GM19099 (cell line): Measurements from ENCODE around the gene DYNC1H1.

Experiments used
- POLR2A ChIP-seq: IDR thresholded peaks from 3 replicates; pipeline ENCODE4 v1.6.1; 2011; ENCODE audit warnings: low read depth; ENCODE audit not compliant: insufficient read length; ENCODE audit errors: extremely low read depth

The DYNC1H1 gene

DNA sequence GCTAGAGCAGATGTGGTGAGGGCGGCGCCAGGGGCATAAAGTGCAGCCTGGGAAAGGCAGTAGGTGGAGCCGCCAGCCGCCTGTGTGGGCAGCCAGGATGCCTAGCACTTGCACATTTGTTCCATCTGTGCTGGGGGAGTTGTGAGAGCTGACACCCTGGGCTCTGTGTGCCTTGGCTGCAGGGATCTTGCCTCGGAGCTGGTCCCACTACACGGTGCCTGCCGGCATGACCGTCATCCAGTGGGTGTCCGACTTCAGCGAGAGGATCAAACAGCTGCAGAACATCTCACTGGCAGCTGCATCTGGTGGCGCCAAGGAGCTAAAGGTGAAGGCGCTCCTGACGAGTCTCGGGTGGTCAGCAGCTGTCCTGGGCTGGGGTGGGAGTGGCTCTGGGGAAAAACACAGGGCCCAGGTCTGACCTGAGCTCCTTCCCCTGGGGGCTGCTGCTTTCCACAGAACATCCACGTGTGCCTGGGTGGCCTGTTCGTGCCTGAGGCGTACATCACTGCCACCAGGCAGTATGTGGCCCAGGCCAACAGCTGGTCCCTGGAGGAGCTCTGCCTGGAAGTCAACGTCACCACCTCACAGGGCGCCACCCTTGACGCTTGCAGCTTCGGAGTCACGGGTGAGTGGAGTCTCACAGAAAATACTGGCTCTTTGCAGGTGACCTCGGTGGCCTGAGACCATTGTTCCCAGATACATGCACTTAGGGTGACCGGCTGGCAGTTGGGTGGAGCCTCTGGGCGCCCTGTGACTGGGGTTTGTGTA lies 85.1 kb downstream of the DYNC1H1 start:
- no peak for TF ChIP-seq POLR2A

DNA sequence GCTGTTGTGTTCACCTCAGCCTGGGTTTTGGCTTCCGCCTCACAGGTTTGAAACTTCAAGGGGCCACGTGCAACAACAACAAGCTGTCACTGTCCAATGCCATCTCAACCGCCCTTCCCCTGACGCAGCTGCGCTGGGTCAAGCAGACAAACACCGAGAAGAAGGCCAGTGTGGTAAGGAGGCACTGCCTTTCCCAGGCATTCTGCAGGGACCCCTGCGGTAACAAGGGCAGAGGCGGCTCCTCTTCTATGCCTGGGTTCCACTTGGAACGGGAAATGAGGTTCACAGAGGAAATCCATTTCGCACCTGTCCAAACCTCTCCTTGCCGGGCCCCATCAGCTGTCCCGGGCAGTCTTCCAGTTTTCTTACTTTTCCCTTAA lies 85.6 kb downstream of the DYNC1H1 start:
- TF ChIP-seq POLR2A: no peak

DNA sequence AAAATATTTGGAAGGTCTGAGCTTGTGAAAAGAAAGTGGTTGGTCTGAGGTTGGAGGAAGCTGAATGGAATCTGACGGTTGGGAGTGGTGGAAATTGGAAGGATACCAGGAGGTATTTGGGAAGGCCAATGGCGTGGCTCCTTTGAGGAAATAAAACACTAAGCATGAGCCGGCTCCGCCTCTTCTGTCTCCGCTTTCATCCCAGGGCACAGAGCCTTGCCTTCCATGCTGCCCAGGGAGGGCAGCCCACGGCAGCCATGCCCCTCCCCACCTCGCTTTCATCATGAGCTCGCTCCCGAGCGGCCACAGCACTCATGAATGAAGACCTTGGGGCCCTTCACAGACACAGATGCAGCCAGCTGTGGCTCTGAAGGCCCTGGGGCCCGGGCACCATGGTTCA lies 86.3 kb downstream of the DYNC1H1 start:
- no peak for TF ChIP-seq POLR2A

DNA sequence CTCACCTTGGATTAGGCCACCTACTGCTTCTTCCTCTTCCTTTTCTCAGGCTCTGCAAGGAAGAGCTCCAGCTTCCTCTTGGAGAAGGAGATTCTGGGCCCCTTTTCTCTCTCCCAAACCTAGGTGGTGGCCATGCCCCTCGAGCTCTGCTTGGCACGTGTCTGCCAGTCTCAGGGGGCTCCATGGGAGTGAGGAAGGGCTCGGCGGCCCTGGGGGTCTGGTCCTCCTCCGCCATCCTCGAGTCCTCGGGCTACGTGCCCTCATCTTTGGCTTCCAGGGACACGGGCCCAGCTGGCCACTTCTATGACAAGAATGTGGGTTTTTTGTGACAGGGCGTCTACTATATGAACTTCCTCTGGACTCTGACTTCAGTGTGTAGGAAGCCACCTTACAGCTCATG lies 88.1 kb downstream of the DYNC1H1 start:
- no peak for TF ChIP-seq POLR2A

DNA sequence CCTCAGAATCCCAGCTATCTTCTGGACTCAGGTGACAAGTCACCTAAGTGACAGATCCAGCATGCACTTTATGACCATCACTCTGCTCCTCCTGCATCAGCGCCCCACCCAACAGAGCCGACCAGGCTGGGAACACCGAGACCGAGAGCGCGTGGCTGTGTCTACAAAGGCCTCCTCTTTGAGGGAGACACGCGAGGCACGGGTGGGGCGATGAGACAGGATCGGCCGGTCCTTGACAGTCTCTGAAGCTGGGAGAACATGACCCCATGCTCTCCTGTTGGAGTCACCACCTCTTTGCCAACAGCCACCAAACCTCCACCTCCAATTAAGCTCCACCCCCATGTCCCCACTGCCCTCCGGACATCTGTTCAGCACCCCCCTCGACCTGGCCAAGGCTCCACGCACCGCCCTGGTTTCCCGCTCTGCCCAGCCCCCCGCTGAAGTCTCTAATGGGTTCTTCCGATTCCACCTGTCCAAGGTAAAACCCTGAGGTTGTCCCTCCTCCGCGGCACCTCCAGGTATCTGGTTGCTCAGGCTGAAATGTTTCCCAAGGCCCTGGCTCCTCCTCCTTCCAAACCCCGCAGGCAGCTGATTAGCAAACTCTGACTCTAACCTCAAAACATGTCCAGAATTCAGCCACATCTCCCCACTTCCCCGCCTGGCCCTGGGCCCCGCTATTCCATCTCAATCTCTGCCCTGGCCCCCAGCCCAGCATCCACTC lies 91.0 kb downstream of the DYNC1H1 start:
- no peak for TF ChIP-seq POLR2A

DNA sequence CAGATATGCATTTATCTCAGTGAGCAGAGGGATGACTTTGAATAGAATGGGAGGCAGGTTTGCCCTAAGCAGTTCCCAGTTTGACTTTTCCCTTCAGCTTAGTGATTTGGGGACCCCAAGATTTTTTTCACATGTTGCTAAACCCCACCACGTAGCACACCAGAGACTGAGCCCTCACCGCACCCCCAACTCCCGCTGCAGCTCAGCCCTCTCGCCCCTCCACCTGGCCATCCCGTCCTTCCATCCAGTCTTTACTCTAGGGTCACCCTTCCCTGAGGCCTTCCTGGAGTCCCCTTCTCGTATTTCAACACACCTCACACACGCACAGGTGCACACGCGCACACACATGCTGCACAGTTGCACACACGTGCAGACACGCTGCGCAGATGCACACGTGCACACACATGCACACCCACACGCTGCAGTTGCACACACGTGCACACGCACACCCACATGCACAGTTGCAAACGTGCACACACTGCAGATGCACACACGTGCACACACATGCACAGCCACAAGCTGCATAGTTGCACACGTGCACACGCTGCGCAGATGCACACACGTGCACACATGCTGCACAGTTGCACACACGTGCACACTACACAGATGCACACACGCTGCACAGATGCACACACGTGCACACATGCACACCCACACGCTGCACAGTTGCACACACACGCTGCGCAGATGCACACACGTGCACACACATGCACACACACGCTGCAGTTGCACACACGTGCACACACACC lies 92.5 kb downstream of the DYNC1H1 start:
- no peak for TF ChIP-seq POLR2A

DNA sequence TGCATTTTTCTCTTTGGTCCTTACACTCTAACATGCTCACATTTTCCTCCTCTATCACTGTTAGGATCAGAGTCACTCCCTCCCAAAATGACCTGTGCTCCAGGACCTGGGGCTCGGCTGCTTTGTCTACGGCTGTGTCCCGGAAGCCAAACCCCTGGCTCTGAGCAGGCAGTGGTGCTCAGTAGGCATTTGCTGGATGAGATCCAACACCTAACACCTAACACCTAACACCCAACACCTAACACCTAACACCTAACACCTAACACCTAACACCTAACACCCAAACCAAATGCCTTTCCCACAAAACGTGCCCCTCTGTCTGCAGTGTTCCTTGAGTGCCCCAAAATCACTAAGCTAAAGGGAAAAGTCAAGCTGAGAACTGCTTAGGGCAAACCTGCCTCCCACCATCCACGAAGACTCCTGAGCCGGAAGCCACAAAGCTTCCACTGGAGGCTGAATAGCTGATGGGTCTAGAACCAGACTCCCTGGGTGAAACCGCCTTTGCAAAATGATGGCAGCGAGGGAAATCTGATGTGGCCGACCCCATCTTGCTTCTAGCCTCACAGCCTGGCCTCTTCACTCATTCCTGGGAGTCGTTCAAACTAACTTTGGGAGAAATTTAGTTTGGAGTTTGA lies 93.2 kb downstream of the DYNC1H1 start:
- TF ChIP-seq POLR2A: no peak

DNA sequence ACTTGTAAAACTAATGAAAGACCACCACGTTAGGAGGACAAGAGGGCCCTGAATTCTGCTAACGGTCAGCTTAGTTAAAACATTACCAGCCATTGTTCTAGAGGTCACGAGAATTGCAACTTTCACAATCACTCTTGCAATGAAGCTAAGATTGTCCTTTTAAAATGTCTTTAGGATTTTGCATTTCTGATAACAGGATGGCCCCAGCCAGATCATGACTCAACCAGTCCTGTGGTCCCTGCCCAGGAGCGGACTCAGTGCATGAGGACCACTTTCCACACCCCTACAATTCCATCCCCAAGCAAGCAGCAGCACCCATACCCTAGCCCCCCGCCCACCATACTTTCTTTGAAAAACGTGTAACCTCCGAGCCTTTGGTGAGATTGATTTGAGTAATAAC lies 93.8 kb downstream of the DYNC1H1 start:
- no peak for TF ChIP-seq POLR2A

DNA sequence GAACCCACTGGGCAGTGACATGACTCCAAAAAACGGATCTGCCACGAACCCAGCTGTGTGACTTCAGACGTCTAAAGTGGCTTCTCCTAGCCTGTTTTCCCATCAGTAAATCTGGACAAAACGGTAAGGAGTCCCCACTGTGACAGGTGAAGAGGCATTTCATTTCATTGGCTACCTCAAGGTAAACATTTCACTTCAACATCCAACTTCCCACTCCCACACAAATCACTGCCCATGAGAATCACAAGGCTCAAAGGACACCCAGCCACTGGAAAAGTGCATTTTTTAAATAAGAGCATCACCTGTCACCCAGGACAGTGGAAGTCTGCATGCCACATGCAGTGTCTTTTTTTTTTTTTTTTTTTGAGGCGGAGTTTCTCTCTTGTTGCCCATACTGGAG lies 94.6 kb downstream of the DYNC1H1 start:
- no peak for TF ChIP-seq POLR2A

DNA sequence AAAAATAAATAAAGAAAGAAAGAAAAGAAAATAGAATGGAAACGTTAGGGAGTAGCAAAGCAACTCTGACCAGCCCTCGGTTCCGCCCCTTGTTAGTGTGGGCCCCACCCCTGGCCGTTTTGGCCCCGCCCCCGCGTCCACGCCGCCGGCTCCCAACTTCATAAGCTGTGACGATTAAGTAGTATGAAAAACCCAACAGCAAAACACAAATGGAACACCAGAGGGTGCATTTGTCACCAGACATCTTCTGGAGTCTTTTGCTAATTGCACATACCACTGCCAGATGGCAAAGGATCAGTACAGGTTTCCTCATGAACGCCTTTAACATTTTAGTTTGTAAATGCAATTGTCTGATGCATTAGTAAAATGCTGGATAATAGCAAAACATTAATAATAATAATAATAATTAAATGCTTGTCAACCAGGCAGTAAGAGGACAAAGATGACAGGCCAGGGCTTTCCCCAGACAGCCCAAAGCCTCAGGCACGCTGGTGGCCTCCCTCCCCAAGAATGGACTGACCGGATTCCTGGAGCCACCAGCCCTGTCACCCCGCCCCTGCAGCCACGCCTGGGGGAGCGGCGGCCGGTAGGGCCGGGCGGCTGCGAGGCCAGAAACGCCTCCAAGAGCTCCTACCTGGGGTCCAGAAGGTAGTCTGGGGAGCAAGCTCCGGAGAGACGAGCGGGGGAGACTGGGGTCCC lies 98.9 kb downstream of the DYNC1H1 start:
- TF ChIP-seq POLR2A: no peak

DNA sequence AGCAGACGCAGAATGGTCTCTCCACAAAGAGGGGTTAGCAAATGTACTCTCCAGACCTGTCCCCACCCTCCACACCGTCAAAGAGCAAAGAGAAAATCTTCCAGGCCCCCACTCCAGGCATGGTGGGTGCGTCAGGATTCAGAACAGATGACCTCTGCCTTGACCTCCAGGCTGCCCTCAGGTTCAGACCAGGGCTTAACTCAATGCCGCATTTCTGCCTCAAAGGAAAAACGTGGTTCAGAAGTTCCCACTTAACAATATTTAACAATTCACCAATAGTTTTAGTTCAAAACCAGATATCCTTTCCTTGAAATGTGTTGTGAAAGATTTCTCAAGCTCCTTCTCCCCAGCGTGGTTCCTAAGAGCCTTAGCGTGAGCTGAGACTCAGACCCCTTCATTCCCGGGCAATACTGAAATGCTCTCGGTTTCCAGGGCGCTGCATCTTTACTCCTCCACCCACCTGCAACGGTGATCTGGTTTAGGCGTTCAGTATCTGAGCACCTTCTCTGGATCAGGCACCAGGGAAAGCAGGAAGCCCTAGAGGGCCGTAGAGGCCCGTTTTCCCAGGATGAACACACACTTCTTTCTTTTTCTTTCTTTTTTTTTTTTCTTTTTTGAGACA lies 99.5 kb downstream of the DYNC1H1 start:
- TF ChIP-seq POLR2A: no peak

DNA sequence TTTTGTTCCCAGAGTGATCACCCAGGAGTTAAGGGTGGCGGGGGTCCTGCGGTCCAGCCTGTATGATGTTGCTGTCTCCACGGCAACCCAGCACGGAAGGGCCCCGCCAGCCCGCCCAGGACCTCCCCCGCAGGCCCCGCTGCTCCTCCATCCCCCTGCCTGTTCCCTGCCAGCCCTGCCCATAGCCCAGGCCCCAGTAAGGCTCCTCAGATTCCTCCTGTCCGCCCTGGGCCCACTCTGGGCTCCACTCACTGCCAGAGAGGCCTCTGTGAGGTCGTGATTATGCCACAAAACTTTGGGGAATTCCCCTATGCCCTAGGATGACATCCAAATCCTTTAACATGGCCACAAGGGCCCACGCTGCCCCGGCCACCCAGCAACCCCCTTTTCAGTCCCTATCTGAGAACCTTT lies 101.7 kb downstream of the DYNC1H1 start:
- no peak for TF ChIP-seq POLR2A

DNA sequence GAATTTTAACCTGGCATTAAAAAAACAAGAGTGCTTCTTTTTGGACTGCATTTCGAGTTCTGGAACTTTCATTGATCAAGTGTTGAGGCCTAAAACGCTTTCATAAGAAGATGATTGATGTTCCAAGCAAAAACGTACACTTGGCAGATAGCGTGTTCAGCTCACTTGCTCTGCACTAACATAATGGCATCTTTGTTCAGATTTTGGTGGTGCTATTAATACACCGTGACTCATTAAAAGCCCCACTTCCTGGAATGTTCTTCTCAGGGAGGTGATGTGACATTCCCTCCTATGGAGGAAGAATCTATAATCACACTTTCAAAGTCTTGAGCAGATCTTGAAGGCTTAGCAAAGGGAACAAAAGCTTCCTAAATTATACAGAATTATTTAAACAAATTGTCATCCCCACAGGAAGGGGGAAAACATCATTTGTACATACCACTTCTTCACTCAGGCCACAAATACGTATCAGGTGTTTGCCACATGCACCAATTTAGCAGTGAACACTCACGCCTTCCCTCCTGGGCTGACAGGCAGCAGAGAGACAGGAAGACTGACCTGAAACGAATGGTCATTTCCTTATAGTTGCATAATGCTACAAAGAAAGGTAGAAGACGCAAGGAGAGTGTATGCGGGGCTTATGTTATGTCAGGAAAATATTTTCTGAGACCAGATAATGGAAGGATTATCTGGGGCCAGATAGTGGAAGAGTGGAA lies 107.1 kb downstream of the DYNC1H1 start:
- no peak for TF ChIP-seq POLR2A
